ENCODE data around the gene ZNF730. TPM values are rescaled to one million over a fixed set of nuclear protein-coding genes. Genes with fewer than 3 reads are reported as not detected.

ZNF730 gene
- total and polyA plus RNA-seq, 2 of the 4 experiments (the other 2 are of a cell fraction): 0.43 to 3.2 TPM

- no peak overlapping the region for H3K9ac ChIP-seq (ENCODE audit: low read depth, low read length)
- H3K27ac ChIP-seq (ENCODE audit: insufficient read depth, low read length): no peak overlapping the region
- TF ChIP-seq FOS (IDR thresholded peaks at IDR 0.05; ENCODE audit: low read depth, low read length) (no peak), RAD21 (IDR thresholded peaks at IDR 0.05; ENCODE audit: low read length) (no peak), RCOR1 (IDR thresholded peaks at IDR 0.05; ENCODE audit: insufficient replicate concordance, low read length) (no peak), POLR2A (IDR thresholded peaks at IDR 0.05; ENCODE audit: low read depth, low read length) (no peak), CEBPB (IDR thresholded peaks at IDR 0.05; ENCODE audit: low read depth, low read length) (no peak), SMC3 (IDR thresholded peaks at IDR 0.05; ENCODE audit: low read depth, low read length) (no peak), CHD1 (IDR thresholded peaks at IDR 0.05; ENCODE audit: low read depth, low read length) (no peak), NFE2L2 (IDR thresholded peaks at IDR 0.05; ENCODE audit: low read depth, low read length) (no peak), USF2 (IDR thresholded peaks at IDR 0.05; ENCODE audit: low read depth, low read length) (no peak), MAFK (IDR thresholded peaks at IDR 0.05; ENCODE audit: low read depth, low read length) (no peak), MXI1 (IDR thresholded peaks at IDR 0.05; ENCODE audit: borderline replicate concordance, low read depth, low read length) (no peak), CTCF (conservative IDR thresholded peaks at IDR 0.05; ENCODE audit: low read depth, low read length) (no peak), BHLHE40 (IDR thresholded peaks at IDR 0.05; ENCODE audit: low read depth, low read length) (no peak)
- no peak overlapping the region for H3K4me2 ChIP-seq (ENCODE audit: low read depth, low read length)
- ATAC-seq (ENCODE audit: low read depth) (no peak), DNase-seq (no peak)
- H4K5ac ChIP-seq (ENCODE audit: low read depth, low read length): no peak overlapping the region
- no peak overlapping the region for H3K14ac ChIP-seq (replicated peaks; ENCODE audit: low read depth, low read length)
- dilution Hi-C loops (cut with HindIII; ENCODE audit: low sequenced_read_pairs, unreplicated experiment) (no loop called here), intact Hi-C loops (cut with micrococcal nuclease) (no loop called here), in situ Hi-C loops (cut with MboI; ENCODE audit: low sequenced_read_pairs) (no loop called here)
- H4K8ac ChIP-seq (ENCODE audit: low read depth in 2 of 2, low read length in 2 of 2): no peak overlapping the region
- H3K4ac ChIP-seq (ENCODE audit: low read depth, low read length): no peak overlapping the region
- 89% methylated on average over 3 of the region's 7 CpGs; no CpG with 5 or more reads in 1 of the 2 experiments for WGBS, 2 experiments (ENCODE audit: extremely low coverage in 2 of 2, insufficient read length in 1 of 2)
- no peaks in the 10 kb centered on the region; the same call in 1 of the 2 replicates for H4K20me1 ChIP-seq (ENCODE audit: insufficient read depth, low read length)
- no peak overlapping the region for H2BK120ac ChIP-seq (ENCODE audit: low read depth, low read length)
- no TSS peak for BruUV-seq (replicated peaks)
- no peak overlapping the region for H2AFZ ChIP-seq (replicated peaks; ENCODE audit: low read length, poor library complexity)
- no peak overlapping the region for H2BK20ac ChIP-seq (ENCODE audit: low read depth, low read length)
- CTCF ChIA-PET: no interaction called here
- peaks cover 21% of the 10 kb centered on the region for H3K36me3 ChIP-seq (ENCODE audit: control insufficient read depth, insufficient read depth, low read length)
- no peaks in the 10 kb centered on the region for H3K9me3 ChIP-seq (ENCODE audit: control insufficient read depth, insufficient read depth, low read length)
- H3K27me3 ChIP-seq (ENCODE audit: control insufficient read depth, insufficient read depth, low read length): no peaks in the 10 kb centered on the region
- H2BK5ac ChIP-seq (ENCODE audit: low read depth, low read length, poor library complexity, severe bottlenecking): no peak overlapping the region
- POLR2A ChIA-PET (ENCODE audit: unreplicated experiment): no interaction called here
- H3K79me1 ChIP-seq (ENCODE audit: low read depth in 1 of 2, low read length in 2 of 2): peaks cover 0 to 6% of the 10 kb centered on the region in 2 experiments; a peak in 1 of 4 replicates
- no peak overlapping the region for H4K91ac ChIP-seq (ENCODE audit: insufficient read depth, low read depth, low read length)
- H3K23ac ChIP-seq (ENCODE audit: low read depth, low read length): no peak overlapping the region
- no peak overlapping the region for H3K4me3 ChIP-seq (ENCODE audit: insufficient read depth, low read depth, low read length)
- no peak overlapping the region for H2BK15ac ChIP-seq (ENCODE audit: low read depth, low read length)
- H3K18ac ChIP-seq (ENCODE audit: low read depth, low read length): no peak overlapping the region
- H2AK9ac ChIP-seq (replicated peaks; ENCODE audit: low read depth, low read length, poor library complexity): no peak overlapping the region
- no peak overlapping the region for H2AK5ac ChIP-seq (ENCODE audit: low read depth, low read length)
- H3K4me1 ChIP-seq (ENCODE audit: control insufficient read depth, insufficient read depth, low read length): no peaks in the 10 kb centered on the region
- H3K56ac ChIP-seq (ENCODE audit: extremely low read depth, insufficient read depth, low read length): no peak overlapping the region
- no peaks in the 10 kb centered on the region; the same call in 1 of the 2 replicates for H3K9me1 ChIP-seq (ENCODE audit: insufficient read depth, low read length)
Measured at GRCh38 chr19:23099966-23100365, 16.9 kb upstream of the ZNF730 start.

Data from IMR-90 (cell line).